Thyroid gland (tissue), 4 donors: ENCODE measurements around the gene PSMA6. TPM values are rescaled to one million over a fixed set of nuclear protein-coding genes. Genes with fewer than 3 reads are reported as not detected.
"Not testable (repeated sequence)": the region's sequence is repeated elsewhere in the genome, so short reads cannot be mapped to it uniquely, and the experiment has no call there.

Source experiments
- DNase-seq, 2 donors: peaks; one replicate each; pipeline ENCODE4 v3.0.0-alpha.2; 2019
- H3K27ac ChIP-seq, 3 donors: fragments of 200-600 bp; sonication (generic); 1 replicate in 2 of 3; 2 replicates in 1 of 3; pipeline ENCODE4 v1.5.1; 2016 to 2019; ENCODE audit warnings: mild to moderate bottlenecking in 1 of 3, moderate library complexity in 1 of 3
- H3K27me3 ChIP-seq: fragments of 200-600 bp; sonication (generic); one replicate; pipeline ENCODE4 v1.5.1; 2019
- H3K36me3 ChIP-seq, 2 donors: fragments of 200-600 bp; sonication (generic); one replicate each; pipeline ENCODE4 v1.5.1; 2016 to 2019
- H3K4me1 ChIP-seq, 2 donors: fragments of 200-600 bp; sonication (generic); one replicate each; pipeline ENCODE4 v1.5.1; 2017 to 2019
- H3K4me3 ChIP-seq, 3 donors: fragments of 200-600 bp; sonication (generic); replicated peaks in 1 of 3; 1 replicate in 2 of 3; 2 replicates in 1 of 3; pipeline ENCODE4 v1.5.1; 2016; ENCODE audit warnings: mild to moderate bottlenecking in 1 of 3
- H3K9me3 ChIP-seq: fragments of 200-600 bp; sonication (generic); one replicate; pipeline ENCODE4 v1.5.1; 2017
- CTCF ChIP-seq, 6 experiments: fragments of 200-600 bp in 3 of 6; fragments of 450-650 bp in 3 of 6; sonication (generic) in 3 of 6; IDR thresholded peaks; one replicate each; pipeline ENCODE4 v1.5.1; 2016 to 2019; ENCODE audit warnings: antibody characterized with exemption in 6 of 6, mild to moderate bottlenecking in 2 of 6, inconsistent platforms in 1 of 6, moderate library complexity in 1 of 6
- POLR2A ChIP-seq, 2 donors: fragments of 450-650 bp; IDR thresholded peaks; one replicate each; pipeline ENCODE4 v1.6.1; 2017; ENCODE audit warnings: antibody characterized with exemption in 2 of 2, mild to moderate bottlenecking in 2 of 2, moderate library complexity in 1 of 2
- WGBS, 2 donors: methylation state at CpG; one replicate each; pipeline ENCODE4 v1.1.5; 2017; 5-methylcytosine and 5-hydroxymethylcytosine counted together
- intact Hi-C: fragments of 100-400 bp; cut with DNase I; formaldehyde crosslinking; loops from one replicate; pipeline ENCODE4 v1.15.1; 2023
- total RNA-seq, 4 donors: library from RNA; depleted of rRNA; stranded (reverse); fragments of >200 nt; gene quantifications; one replicate each; pipeline ENCODE4 v1.2.3, GENCODE V29; 2016

Gene PSMA6
- total RNA-seq, 4 donors from 2014 or later: 107 to 157 (median 120) TPM

- Histone ChIP-seq H3K4me1 (peaks cover 24 to 30% of the 10 kb centered on the region in 2 donors), H3K9me3 (no peaks in the 10 kb centered on the region), H3K27me3 (no peaks in the 10 kb centered on the region), H3K27ac (peak overlapping the region in 1 of 3 donors; percentile 6), H3K36me3 (no peaks in the 10 kb centered on the region), H3K4me3 (no peak overlapping the region)
- DNase-seq: no peak
- TF ChIP-seq CTCF (IDR thresholded peaks at IDR 0.05): peak in 3 of 6 experiments; percentile 26 to 37 (median 27)
- TF ChIP-seq POLR2A (IDR thresholded peaks at IDR 0.05): no peak
- intact Hi-C loops: no loop called here
- WGBS, 2 donors: 76 to 81% methylated on average over 10 of the region's 10 CpGs
Observed at GRCh38 chr14:35353409-35354172, 61.4 kb downstream of the PSMA6 start.

DNA sequence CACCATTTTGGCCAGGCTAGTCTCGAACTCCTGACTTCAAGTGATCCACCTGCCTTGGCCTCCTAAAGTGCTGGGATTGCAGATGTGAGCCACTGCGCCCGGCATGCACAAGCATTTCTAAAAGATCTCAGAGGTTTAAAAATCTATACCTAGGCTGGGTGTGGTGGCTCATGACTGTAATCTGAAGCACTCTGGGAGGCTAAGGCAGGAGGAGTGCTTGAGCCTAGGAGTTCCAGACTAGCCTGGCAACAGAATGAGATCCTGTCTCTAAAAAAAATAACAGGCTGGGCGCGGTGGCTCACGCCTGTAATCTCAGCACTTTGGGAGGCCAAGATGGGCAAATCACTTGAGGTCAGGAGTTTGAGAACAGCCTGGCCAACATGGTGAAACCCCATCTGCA, 63.1 kb downstream of the PSMA6 start:
- Histone ChIP-seq H3K27ac (peak overlapping the region; percentile 66 to 81 (median 81)), H3K4me1 (peaks cover 24 to 30% of the 10 kb centered on the region in 2 donors)
- H3K4me3 ChIP-seq, H3K9me3 ChIP-seq, H3K27me3 ChIP-seq, DNase-seq, H3K36me3 ChIP-seq, intact Hi-C loops: not testable (repeated sequence)
- 84 to 92% methylated on average over 6 of the region's 6 CpGs for WGBS, 2 donors

- Histone ChIP-seq H3K36me3 (no peaks in the 10 kb centered on the region), H3K27ac (peak overlapping the region; percentile 66 to 81 (median 81)), H3K4me1 (peaks cover 28 to 36% of the 10 kb centered on the region in 2 donors), H3K27me3 (no peaks in the 10 kb centered on the region), H3K4me3 (no peak overlapping the region), H3K9me3 (no peaks in the 10 kb centered on the region)
- peak; percentile 75 to 83 for DNase-seq
- WGBS, 2 donors: 33 to 38% methylated on average over 5 of the region's 5 CpGs
- TF ChIP-seq POLR2A (IDR thresholded peaks at IDR 0.05) (peak in 1 of 2 donors; percentile 29), CTCF (IDR thresholded peaks at IDR 0.05) (no peak)
- intact Hi-C loops: no loop called here
Observed at GRCh38 chr14:35355981-35356841, 64.0 kb downstream of the PSMA6 start.

DNA sequence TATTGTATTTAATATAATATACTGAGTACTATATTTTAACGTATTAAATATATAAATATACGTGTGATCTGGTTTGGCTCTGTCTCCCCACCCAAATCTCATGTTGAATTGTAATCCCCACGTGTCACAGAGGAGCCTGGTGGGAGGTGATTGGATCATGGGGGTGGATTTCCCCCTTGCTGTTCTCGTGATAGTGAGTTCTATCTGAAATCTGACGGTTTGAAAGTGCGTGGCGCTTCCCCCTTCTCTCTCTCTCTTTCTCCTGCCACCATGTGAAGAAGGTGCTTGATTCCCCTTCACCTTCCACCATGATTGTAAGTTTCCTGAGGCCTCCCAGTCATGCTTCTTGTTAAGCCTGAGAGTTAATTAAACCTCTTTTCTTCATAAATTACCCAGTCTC, 67.5 kb downstream of the PSMA6 start:
- H3K9me3 ChIP-seq, H3K36me3 ChIP-seq, H3K4me3 ChIP-seq, intact Hi-C loops, DNase-seq, H3K27me3 ChIP-seq: not testable (repeated sequence)
- Histone ChIP-seq H3K27ac (peak overlapping the region in 2 of 3 donors; percentile 47 to 79), H3K4me1 (peaks cover 38 to 60% of the 10 kb centered on the region in 2 donors)
- WGBS, 2 donors: 85 to 88% methylated on average over 7 of the region's 7 CpGs

DNA sequence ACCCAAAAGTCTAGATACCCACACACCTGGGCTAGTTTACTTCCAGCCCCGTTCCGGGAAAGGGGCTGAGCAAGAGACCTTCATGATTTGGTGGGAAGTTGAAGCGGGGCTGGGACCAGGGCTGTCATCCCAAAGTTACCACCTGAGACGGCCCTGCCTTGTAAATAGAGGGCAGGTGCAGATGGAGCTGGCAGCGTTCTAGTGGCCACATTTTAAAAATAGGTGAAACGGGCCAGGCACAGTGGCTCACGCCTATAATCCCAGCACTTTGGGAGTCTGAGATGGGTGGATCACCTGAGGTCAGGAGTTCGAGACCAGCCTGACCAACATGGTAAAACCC, 68.9 kb downstream of the PSMA6 start:
- Histone ChIP-seq H3K9me3 (no peaks in the 10 kb centered on the region), H3K36me3 (no peaks in the 10 kb centered on the region), H3K27me3 (no peaks in the 10 kb centered on the region), H3K4me1 (peaks cover 47 to 62% of the 10 kb centered on the region in 2 donors), H3K27ac (peak overlapping the region in 2 of 3 donors; percentile 47 to 79), H3K4me3 (no peak overlapping the region)
- TF ChIP-seq CTCF (IDR thresholded peaks at IDR 0.05) (no peak), POLR2A (IDR thresholded peaks at IDR 0.05) (no peak)
- WGBS, 2 donors: 93 to 96% methylated on average over 8 of the region's 8 CpGs
- intact Hi-C loops: no loop called here
- no peak for DNase-seq

DNA sequence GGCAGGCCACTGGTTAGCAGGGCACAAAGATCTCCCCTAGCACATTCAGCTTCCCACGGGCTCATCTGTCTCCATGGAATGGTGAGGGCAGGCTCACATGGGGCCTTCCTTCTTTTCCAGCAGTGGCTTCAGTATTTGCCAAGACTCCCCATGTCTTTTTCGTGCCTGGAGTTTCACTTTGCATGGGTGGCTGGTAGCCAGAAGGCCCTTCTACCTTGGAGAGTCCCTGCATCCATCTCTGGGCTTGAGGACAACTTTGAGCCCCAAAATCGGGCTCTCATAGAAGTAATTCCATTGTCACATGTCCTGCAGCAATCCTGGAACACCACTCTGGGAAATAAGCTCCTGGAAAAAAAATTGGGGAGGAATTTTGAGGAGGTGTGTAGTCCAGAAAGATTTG, 70.3 kb downstream of the PSMA6 start:
- Histone ChIP-seq H3K27ac (peak overlapping the region; percentile 57 to 93 (median 59)), H3K4me1 (peaks cover 51 to 69% of the 10 kb centered on the region in 2 donors), H3K4me3 (no peak overlapping the region), H3K36me3 (no peaks in the 10 kb centered on the region), H3K9me3 (no peaks in the 10 kb centered on the region), H3K27me3 (no peaks in the 10 kb centered on the region)
- WGBS, 2 donors: 30% methylated on average over 3 of the region's 3 CpGs
- DNase-seq: peak; percentile 42 to 69
- TF ChIP-seq POLR2A (IDR thresholded peaks at IDR 0.05) (no peak), CTCF (IDR thresholded peaks at IDR 0.05) (no peak)
- intact Hi-C loops: no loop called here
